Endothelial cell of umbilical vein (primary cell): ENCODE results near the gene TRAK1.

Source experiments
- EZH2 ChIP-seq: IDR thresholded peaks from 2 replicates; pipeline ENCODE4 v1.6.1; 2012; ENCODE audit warnings: borderline replicate concordance, low read depth, mild to moderate bottlenecking, moderate library complexity, low read length, inconsistent platforms; ENCODE audit not compliant: severe bottlenecking
- FOS ChIP-seq: IDR thresholded peaks from 2 replicates; pipeline ENCODE4 v1.6.1; 2011; ENCODE audit warnings: mild to moderate bottlenecking, low read length, moderate library complexity, borderline replicate concordance; ENCODE audit not compliant: insufficient read depth
- GATA2 ChIP-seq: IDR thresholded peaks from 2 replicates; pipeline ENCODE4 v1.7.0; 2011; ENCODE audit warnings: low read depth, mild to moderate bottlenecking, moderate library complexity, mixed read lengths, low read length; ENCODE audit not compliant: insufficient read length, insufficient read depth
- POLR2A ChIP-seq: IDR thresholded peaks from 2 replicates; pipeline ENCODE4 v1.6.1; 2012; ENCODE audit warnings: low read depth, mild to moderate bottlenecking, control low read depth, low read length
- POLR2AphosphoS5 ChIP-seq: IDR thresholded peaks from 2 replicates; pipeline ENCODE4 v1.6.1; 2012; ENCODE audit warnings: low read depth, mild to moderate bottlenecking, control low read depth, low read length, moderate library complexity; ENCODE audit not compliant: insufficient read depth
- TF ChIP-seq, protein P1 (sequence below): IDR thresholded peaks from 2 replicates; pipeline ENCODE4 v1.6.1; 2011; ENCODE audit not compliant: insufficient read depth, insufficient read length
- TF ChIP-seq, protein P2 (sequence below), 2 donors: IDR thresholded peaks; 1 replicate in 1 of 2; 2 replicates in 1 of 2; pipeline ENCODE4 v1.5.1; 2011; ENCODE audit warnings: low read length in 2 of 2, mild to moderate bottlenecking in 2 of 2, moderate library complexity in 2 of 2, control low read depth in 1 of 2, inconsistent platforms in 1 of 2, low read depth in 1 of 2; ENCODE audit not compliant: insufficient read depth in 1 of 2; ENCODE audit errors: extremely low read depth in 1 of 2

DNA sequence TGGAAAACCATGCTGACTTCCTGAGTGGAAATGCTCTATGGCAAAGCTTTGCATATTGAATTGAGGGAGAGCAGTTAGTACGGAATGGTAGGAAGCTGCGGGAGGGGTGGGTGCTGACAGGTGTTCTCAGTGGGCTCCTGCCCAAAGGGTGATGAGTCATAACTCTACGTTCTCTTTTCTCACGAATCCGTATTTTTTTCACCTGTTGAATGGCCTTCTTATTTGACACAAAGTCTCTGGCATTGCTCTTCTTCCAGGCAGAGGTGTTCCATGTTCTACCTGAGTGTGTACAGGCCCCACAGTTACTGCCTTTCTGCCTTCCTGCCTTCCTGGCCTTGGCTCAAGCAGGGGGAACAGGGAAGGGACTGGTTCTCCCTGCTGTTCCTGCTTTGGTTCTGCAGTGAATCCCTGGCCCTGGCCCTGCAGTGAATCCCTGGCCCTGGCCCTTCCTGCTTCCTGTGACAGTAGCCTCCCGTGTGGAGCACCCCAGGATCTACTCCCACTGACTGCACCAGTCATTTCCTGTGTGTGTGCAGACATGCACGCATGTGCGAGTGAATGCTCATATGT, 31.9 kb downstream of the TRAK1 start:
- TF ChIP-seq POLR2A (no peak), FOS (no peak), POLR2AphosphoS5 (no peak), EZH2 (no peak), GATA2 (no peak)
- TF ChIP-seq, protein P1, sequence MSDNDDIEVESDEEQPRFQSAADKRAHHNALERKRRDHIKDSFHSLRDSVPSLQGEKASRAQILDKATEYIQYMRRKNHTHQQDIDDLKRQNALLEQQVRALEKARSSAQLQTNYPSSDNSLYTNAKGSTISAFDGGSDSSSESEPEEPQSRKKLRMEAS: no peak
- TF ChIP-seq, protein P2, sequence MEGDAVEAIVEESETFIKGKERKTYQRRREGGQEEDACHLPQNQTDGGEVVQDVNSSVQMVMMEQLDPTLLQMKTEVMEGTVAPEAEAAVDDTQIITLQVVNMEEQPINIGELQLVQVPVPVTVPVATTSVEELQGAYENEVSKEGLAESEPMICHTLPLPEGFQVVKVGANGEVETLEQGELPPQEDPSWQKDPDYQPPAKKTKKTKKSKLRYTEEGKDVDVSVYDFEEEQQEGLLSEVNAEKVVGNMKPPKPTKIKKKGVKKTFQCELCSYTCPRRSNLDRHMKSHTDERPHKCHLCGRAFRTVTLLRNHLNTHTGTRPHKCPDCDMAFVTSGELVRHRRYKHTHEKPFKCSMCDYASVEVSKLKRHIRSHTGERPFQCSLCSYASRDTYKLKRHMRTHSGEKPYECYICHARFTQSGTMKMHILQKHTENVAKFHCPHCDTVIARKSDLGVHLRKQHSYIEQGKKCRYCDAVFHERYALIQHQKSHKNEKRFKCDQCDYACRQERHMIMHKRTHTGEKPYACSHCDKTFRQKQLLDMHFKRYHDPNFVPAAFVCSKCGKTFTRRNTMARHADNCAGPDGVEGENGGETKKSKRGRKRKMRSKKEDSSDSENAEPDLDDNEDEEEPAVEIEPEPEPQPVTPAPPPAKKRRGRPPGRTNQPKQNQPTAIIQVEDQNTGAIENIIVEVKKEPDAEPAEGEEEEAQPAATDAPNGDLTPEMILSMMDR (IDR thresholded peaks at IDR 0.05; ENCODE audit: extremely low read depth in 1 of 2, insufficient read depth in 1 of 2, low read depth in 1 of 2, low read length in 2 of 2): no peak
